AG04450 (cell line): ENCODE measurements around the gene POMP. TPM values are rescaled to one million over a fixed set of nuclear protein-coding genes. Genes with fewer than 3 reads are reported as not detected.

Source experiments
- CTCF ChIA-PET: fragments of 300-600, 350-600 bp; formaldehyde crosslinking; extraction: SDS; loops from one replicate; lab custom pipeline; 2022; ENCODE audit warnings: antibody characterized with exemption, inconsistent platforms; lab: Charles Lee
- POLR2A ChIA-PET: fragments of 350-600 bp; formaldehyde crosslinking; extraction: SDS; loops from one replicate; lab custom pipeline; 2021; ENCODE audit warnings: antibody characterized with exemption, inconsistent platforms; lab: Yijun Ruan, JAX
- DNase-seq: peaks from one replicate; pipeline ENCODE4 v3.0.0-alpha.2; 2011; ENCODE audit warnings: low read depth, low spot score
- H3K27ac ChIP-seq: one replicate; pipeline ENCODE4 v1.5.1; 2012; ENCODE audit warnings: low read depth, low read length, control low read depth
- H3K27me3 ChIP-seq: one replicate; pipeline ENCODE4 v1.6.0; 2012; ENCODE audit warnings: low read length; ENCODE audit not compliant: control insufficient read depth, insufficient read depth
- H3K4me3 ChIP-seq: 2 replicates; pipeline ENCODE4 v1.5.1; 2011; ENCODE audit warnings: mild to moderate bottlenecking, low read depth, low read length, control low read depth
- H3K9me3 ChIP-seq: 2 replicates; pipeline ENCODE4 v1.5.1; 2012; ENCODE audit warnings: low read length; ENCODE audit not compliant: control insufficient read depth, insufficient read depth
- CTCF ChIP-seq: IDR thresholded peaks from 2 replicates; pipeline ENCODE4 v1.5.1; 2011; ENCODE audit warnings: low read depth, low read length, control low read depth, inconsistent platforms
- polyA plus RNA-seq: library from polyadenylated mRNA; depleted of rRNA; stranded (reverse); fragments of >200 nt; gene quantifications from 2 replicates; pipeline ENCODE4 v1.2.3, GENCODE V29; 2011

The POMP gene
- polyA plus RNA-seq, 1 experiment: 117 TPM

- no peak for DNase-seq
- Histone ChIP-seq H3K4me3 (no peak overlapping the region), H3K27ac (no peak overlapping the region), H3K9me3 (no peaks in the 10 kb centered on the region), H3K27me3 (no peaks in the 10 kb centered on the region)
- POLR2A ChIA-PET: no interaction called here
- CTCF ChIA-PET: interaction anchor here (1.1 to 2.7 kb wide), 2 partner anchors 21 to 99 kb away, joined by 3 to 11 read pairs; partner anchors contain the start of gene SLC46A3
- TF ChIP-seq CTCF: no peak
These were observed 38.5 kb downstream of the POMP start for GRCh38 chr13:28697441-28697840.

GRCh38 chr13:28699246-28699645 is 40.3 kb downstream of the POMP start:
- ChIA-PET CTCF (interaction anchor here (0.6 to 1.0 kb wide), 2 partner anchors 97 to 1311 kb away, joined by 3 to 4 read pairs; no protein-coding TSS in a partner anchor), POLR2A (no interaction called here)
- no peak overlapping the region for H3K4me3 ChIP-seq
- H3K9me3 ChIP-seq: no peaks in the 10 kb centered on the region
- no peak for DNase-seq
- TF ChIP-seq CTCF: no peak
- H3K27ac ChIP-seq: no peak overlapping the region
- no peaks in the 10 kb centered on the region for H3K27me3 ChIP-seq

- Histone ChIP-seq H3K27me3 (no peaks in the 10 kb centered on the region), H3K9me3 (no peaks in the 10 kb centered on the region), H3K27ac (no peak overlapping the region), H3K4me3 (no peak overlapping the region)
- no peak for TF ChIP-seq CTCF
- POLR2A ChIA-PET: no interaction called here
- CTCF ChIA-PET: no interaction called here
- DNase-seq: no peak
These were observed 45.4 kb downstream of the POMP start for GRCh38 chr13:28704282-28704681.

- Histone ChIP-seq H3K4me3 (no peak overlapping the region), H3K27me3 (no peaks in the 10 kb centered on the region), H3K27ac (no peak overlapping the region), H3K9me3 (no peaks in the 10 kb centered on the region)
- TF ChIP-seq CTCF: no peak
- ChIA-PET POLR2A (interaction anchor here (1.2 kb wide), 1 partner anchor 90 kb away, joined by 3 read pairs; no protein-coding TSS in a partner anchor), CTCF (interaction anchor here (0.5 kb wide), 1 partner anchor 94 kb away, joined by 3 read pairs; no protein-coding TSS in a partner anchor)
- DNase-seq: no peak
These were observed 46.0 kb downstream of the POMP start for GRCh38 chr13:28704919-28705318.

- no peak overlapping the region for H3K27ac ChIP-seq
- ChIA-PET POLR2A (interaction anchor here (1.2 kb wide), 1 partner anchor 90 kb away, joined by 3 read pairs; no protein-coding TSS in a partner anchor), CTCF (interaction anchor here (1.2 kb wide), 1 partner anchor 15 kb away, joined by 3 read pairs; no protein-coding TSS in a partner anchor)
- no peak for TF ChIP-seq CTCF
- no peak overlapping the region for H3K4me3 ChIP-seq
- DNase-seq: no peak
- no peaks in the 10 kb centered on the region for H3K9me3 ChIP-seq
- no peaks in the 10 kb centered on the region for H3K27me3 ChIP-seq
These were observed 46.6 kb downstream of the POMP start for GRCh38 chr13:28705461-28706083.
